Nephron (organoid): ENCODE measurements around the gene RGS2.
A peak's percentile ranks its signal among the peaks of the same experiment; 100 is the strongest.

Experiments
- H3K27ac Mint-ChIP-seq, 3 experiments: 2 replicates each; pipeline ENCODE4 v1.8.0; 2020; ENCODE audit warnings: mixed read lengths in 3 of 3, mild to moderate bottlenecking in 2 of 3, moderate library complexity in 1 of 3
- H3K27me3 Mint-ChIP-seq: 2 replicates; pipeline ENCODE4 v1.8.0; 2021; ENCODE audit warnings: low read depth, mild to moderate bottlenecking, moderate library complexity, mixed read lengths
- H3K36me3 Mint-ChIP-seq: 2 replicates; pipeline ENCODE4 v1.8.0; 2020; ENCODE audit warnings: low read depth, mixed read lengths
- H3K4me1 Mint-ChIP-seq: 2 replicates; pipeline ENCODE4 v1.8.0; 2020; ENCODE audit warnings: mixed read lengths
- H3K4me3 Mint-ChIP-seq, 3 experiments: 2 replicates each; pipeline ENCODE4 v1.8.0; 2020; ENCODE audit warnings: mild to moderate bottlenecking in 3 of 3, mixed read lengths in 3 of 3, moderate library complexity in 2 of 3
- H3K9me3 Mint-ChIP-seq: 2 replicates; pipeline ENCODE4 v1.8.0; 2020; ENCODE audit warnings: mixed read lengths
- TF ChIP-seq, protein P1 (sequence below), 3 experiments: fragments of 200-600 bp; sonication (generic); IDR thresholded peaks; one replicate each; pipeline ENCODE4 v1.5.0; 2021; ENCODE audit warnings: antibody characterized with exemption in 3 of 3; ENCODE audit not compliant: unreplicated experiment in 3 of 3

The RGS2 gene

DNA sequence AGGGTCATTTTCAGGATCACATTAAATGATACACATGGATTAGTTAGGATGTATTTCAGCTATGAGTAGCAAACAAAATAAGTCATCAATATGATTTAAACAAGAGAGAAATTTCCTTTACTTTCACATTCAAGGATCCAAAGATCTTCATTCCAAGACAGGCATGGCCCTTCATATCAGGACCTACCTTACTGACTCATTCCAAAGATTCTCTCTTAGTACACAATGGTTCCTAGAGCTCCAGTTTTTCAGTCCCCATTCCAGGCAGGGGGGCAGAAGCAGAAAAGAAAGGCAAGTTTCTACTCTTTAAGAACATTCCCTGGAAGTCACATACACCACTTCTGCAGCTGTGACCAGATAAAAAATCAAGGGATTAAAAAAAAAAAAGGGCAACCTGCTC is 23.7 kb downstream of the RGS2 start:
- no peaks in the 10 kb centered on the region for H3K36me3 Mint-ChIP-seq
- no peak overlapping the region for H3K4me3 Mint-ChIP-seq
- peaks cover 4% of the 10 kb centered on the region for H3K27me3 Mint-ChIP-seq
- H3K27ac Mint-ChIP-seq = peak overlapping the region in 2 of 3 experiments; percentile 49 to 52
- no peaks in the 10 kb centered on the region for H3K9me3 Mint-ChIP-seq
- peaks cover 36% of the 10 kb centered on the region for H3K4me1 Mint-ChIP-seq
- TF ChIP-seq, protein P1, sequence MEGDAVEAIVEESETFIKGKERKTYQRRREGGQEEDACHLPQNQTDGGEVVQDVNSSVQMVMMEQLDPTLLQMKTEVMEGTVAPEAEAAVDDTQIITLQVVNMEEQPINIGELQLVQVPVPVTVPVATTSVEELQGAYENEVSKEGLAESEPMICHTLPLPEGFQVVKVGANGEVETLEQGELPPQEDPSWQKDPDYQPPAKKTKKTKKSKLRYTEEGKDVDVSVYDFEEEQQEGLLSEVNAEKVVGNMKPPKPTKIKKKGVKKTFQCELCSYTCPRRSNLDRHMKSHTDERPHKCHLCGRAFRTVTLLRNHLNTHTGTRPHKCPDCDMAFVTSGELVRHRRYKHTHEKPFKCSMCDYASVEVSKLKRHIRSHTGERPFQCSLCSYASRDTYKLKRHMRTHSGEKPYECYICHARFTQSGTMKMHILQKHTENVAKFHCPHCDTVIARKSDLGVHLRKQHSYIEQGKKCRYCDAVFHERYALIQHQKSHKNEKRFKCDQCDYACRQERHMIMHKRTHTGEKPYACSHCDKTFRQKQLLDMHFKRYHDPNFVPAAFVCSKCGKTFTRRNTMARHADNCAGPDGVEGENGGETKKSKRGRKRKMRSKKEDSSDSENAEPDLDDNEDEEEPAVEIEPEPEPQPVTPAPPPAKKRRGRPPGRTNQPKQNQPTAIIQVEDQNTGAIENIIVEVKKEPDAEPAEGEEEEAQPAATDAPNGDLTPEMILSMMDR (IDR thresholded peaks at IDR 0.05; ENCODE audit: unreplicated experiment in 3 of 3) = no peak

DNA sequence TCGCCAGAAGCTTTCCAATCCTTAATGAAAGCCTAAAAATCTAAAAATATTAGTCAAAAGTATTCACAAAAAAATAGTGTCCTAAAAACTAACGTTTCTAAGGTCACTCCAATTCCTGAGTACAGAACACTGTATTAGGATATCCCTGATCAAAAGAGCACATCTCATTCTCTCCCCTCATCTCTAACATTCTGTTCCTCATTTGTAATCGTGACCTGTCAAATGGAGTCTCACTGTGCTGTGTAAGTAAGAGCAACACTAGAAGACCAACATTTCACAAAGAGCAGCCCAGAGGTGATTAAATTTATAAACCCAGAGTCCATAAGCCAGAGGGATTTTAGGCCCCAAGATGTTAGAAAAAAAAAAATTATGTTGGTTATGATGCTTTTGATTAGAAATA is 26.3 kb downstream of the RGS2 start:
- H3K4me1 Mint-ChIP-seq = peaks cover 36% of the 10 kb centered on the region
- H3K27me3 Mint-ChIP-seq = no peaks in the 10 kb centered on the region
- TF ChIP-seq, protein P1 (IDR thresholded peaks at IDR 0.05; ENCODE audit: unreplicated experiment in 3 of 3) = no peak
- H3K4me3 Mint-ChIP-seq = no peak overlapping the region
- H3K36me3 Mint-ChIP-seq = no peaks in the 10 kb centered on the region
- no peaks in the 10 kb centered on the region for H3K9me3 Mint-ChIP-seq
- peak overlapping the region; percentile 86 to 96 (median 95) for H3K27ac Mint-ChIP-seq

DNA sequence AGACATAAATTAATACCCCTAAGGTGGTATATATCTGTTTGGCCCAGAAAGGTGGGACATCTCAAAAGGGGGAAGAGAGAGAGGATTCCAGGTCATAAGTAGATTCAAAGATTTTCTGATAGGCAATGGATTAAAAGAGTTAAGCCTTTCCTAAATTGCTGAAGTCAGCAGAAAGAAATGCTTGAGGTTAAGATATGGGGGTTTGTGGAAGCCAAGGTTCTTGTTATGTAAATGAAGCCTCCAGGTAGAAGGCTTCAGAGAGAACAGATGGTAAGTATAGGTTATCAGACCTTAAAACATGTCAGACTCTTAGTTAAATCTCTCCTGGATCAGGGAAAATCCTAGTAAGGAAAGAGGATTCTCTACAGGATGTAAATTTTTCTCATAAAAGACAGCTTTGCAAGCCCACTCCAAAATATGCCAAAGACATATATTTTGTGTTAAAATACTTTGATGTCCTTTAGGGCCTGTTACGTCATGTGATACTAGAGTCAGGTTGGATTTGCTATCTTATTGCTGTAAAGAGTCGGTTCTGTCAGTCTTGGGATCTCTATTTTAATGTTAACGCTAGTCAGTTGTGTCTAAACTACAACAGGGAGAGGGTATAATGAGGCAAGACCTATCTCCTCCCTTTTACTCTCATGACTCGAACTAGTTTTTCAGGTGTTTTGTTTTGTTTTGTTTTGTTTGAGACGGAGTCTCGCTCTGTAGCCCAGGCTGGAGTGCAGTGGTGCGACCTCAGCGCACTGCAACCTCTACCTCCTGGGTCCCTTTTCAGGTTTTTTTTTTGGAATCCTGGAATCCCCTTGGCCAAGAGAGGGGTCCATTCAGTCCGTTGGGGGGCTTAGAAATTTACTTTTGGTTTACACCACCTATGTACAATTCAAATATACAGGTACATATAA is 30.6 kb downstream of the RGS2 start:
- Mint-ChIP-seq H3K4me3 (no peak overlapping the region), H3K9me3 (no peaks in the 10 kb centered on the region), H3K4me1 (peaks cover 14% of the 10 kb centered on the region), H3K27ac (no peak overlapping the region), H3K36me3 (no peaks in the 10 kb centered on the region), H3K27me3 (no peaks in the 10 kb centered on the region)
- TF ChIP-seq, protein P1 (IDR thresholded peaks at IDR 0.05; ENCODE audit: unreplicated experiment in 3 of 3) = no peak

DNA sequence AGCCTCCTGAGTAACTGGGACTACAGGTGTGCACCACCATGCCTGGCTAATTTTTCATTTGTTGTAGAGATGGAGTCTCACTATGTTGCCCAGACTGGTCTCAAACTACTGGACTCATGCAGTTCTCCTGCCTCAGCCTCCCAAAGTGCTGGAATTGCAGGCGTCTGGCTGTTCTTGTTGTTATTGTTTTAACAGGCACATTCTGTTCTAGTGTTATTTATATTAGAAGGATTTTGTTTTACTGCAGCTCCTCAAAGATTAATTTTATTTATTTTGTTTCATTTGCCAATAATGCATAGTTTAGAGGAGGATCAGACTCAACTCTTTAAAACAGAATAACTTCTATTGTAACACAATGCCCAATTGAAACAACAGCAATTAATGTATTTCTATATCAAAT is 35.5 kb downstream of the RGS2 start:
- no peak overlapping the region for H3K4me3 Mint-ChIP-seq
- H3K27ac Mint-ChIP-seq = no peak overlapping the region
- TF ChIP-seq, protein P1 (IDR thresholded peaks at IDR 0.05; ENCODE audit: unreplicated experiment in 3 of 3) = no peak
- H3K27me3 Mint-ChIP-seq = no peaks in the 10 kb centered on the region
- peaks cover 6% of the 10 kb centered on the region for H3K4me1 Mint-ChIP-seq
- no peaks in the 10 kb centered on the region for H3K9me3 Mint-ChIP-seq
- no peaks in the 10 kb centered on the region for H3K36me3 Mint-ChIP-seq

DNA sequence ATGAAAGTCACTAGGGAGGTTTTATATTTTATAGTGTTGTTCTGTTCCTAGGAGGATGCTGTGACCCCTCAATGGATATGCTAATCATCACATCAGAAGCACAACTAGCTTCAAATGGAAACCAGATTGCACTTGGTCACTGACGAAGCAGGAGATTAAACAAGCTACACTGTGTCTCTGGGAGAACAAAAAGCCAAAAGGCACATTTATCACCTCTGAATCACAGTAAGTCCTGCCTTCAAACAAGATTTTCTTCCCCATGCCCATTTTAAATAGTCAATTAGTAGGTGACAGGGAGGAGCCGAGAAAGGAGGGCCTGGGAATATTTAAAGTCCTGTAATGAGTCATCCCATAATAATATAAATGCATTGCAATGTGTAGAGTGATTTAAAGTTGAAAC is 38.1 kb downstream of the RGS2 start:
- Mint-ChIP-seq H3K4me1 (peaks cover 20% of the 10 kb centered on the region), H3K27ac (peak overlapping the region in 2 of 3 experiments; percentile 45 to 48), H3K36me3 (no peaks in the 10 kb centered on the region), H3K27me3 (no peaks in the 10 kb centered on the region), H3K4me3 (no peak overlapping the region), H3K9me3 (no peaks in the 10 kb centered on the region)
- TF ChIP-seq, protein P1 (IDR thresholded peaks at IDR 0.05; ENCODE audit: unreplicated experiment in 3 of 3) = no peak

DNA sequence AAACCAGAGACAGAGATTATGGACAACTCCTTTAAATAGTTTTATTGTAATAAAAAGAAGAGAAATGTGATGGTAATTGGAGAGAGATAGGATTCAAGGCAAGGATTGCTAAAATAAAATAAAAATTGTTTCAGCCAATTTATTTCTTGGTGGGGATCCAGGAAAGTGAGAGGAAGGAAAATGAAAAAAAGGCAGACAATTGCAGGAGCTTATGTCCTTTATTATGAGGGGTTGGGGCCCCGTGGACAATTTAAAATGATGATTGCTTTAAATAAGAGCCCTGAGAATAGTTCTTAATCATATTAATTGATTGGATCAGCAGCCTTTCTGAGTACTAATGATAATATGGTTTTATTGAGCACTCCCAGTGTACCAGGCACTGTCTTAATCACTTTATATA is 40.2 kb downstream of the RGS2 start:
- TF ChIP-seq, protein P1 (IDR thresholded peaks at IDR 0.05; ENCODE audit: unreplicated experiment in 3 of 3) = no peak

More for the DNA sequence above, 40.2 kb downstream of the RGS2 start:
- H3K36me3 Mint-ChIP-seq = no peaks in the 10 kb centered on the region
- no peak overlapping the region for H3K4me3 Mint-ChIP-seq
- peaks cover 24% of the 10 kb centered on the region for H3K4me1 Mint-ChIP-seq
- H3K27me3 Mint-ChIP-seq = no peaks in the 10 kb centered on the region
- peak overlapping the region in 1 of 3 experiments; percentile 8 for H3K27ac Mint-ChIP-seq
- no peaks in the 10 kb centered on the region for H3K9me3 Mint-ChIP-seq
